HG03521 (cell line): ENCODE results near the gene IRF2.

Experiments
- ATAC-seq: cut with Tn5 transposase; IDR thresholded peaks from one replicate; pipeline ENCODE4 v1.9.1; 2021; ENCODE audit warnings: mild to moderate bottlenecking, moderate library complexity; ENCODE audit not compliant: unreplicated experiment

IRF2 gene

DNA sequence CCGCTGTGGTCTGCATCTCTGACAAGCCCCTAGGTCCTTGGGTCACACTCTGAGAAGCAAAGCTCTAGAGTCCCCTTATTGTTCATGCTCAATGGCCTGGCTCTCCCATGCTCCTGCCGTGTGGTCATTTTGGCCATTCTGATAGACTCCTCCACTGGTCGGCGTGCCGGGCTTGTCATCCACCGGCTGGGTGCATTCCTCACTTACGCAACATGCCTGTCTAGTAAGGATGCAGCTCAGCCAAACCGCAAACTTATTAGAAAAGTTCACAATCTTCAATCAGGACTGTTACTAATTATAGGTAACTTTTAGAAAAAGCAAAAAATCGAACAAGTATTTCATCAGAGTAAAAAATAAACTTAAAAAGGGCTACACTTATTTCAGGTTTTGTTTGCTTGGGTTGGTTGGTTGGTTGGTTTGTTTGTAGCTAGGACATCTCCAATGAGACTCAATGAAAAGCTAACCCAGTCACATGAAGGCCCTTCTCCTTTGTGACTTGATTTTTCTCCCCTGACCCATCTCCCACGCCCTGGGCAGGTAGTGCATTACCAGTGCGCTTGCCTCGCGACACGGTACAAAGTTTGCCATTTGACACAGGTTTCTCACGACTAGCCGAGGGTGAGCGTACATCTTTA, 41.0 kb downstream of the IRF2 start:
- no peak for ATAC-seq

DNA sequence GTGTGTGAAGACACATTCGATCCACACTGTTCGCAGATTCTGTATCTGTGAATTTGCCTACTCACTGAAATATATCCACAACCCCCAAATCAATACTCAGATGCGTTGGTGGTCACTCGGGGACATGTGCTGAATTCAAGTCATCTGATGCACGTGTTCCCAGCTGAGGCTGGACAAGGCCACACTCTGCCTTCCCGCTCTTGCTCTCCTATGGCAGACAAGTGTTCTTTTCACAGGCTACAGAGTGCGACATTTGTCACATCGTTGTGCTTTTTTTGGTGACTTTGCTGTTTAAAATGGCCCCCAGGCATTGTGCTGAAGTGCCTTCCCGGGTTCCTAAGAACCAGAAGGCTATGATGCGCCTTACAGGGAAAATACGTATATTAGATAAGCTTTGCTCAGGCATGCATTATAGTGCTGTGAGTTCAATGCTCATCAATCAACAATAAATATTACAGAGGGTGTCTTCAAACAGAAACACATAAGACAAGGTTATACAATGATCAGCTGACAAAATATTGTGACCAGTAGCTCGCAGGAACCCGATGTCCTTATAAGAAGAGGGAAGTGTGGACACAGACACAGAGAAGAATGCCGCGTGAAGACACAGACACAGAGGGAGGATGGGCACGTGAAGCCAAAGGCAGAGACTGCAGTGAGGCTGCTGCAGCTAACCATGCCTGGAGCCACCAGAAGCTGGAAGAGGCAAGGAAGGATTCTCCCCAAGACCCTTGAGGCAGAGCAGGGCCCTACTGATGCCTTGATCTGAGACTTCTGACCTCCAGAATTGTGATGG, 42.0 kb downstream of the IRF2 start:
- ATAC-seq, result no peak

GRCh38 chr4:184430163-184430562, 44.2 kb downstream of the IRF2 start:
- ATAC-seq, result no peak

GRCh38 chr4:184428787-184429186, 45.6 kb downstream of the IRF2 start:
- no peak for ATAC-seq

GRCh38 chr4:184427687-184428086, 46.7 kb downstream of the IRF2 start:
- ATAC-seq, result no peak

DNA sequence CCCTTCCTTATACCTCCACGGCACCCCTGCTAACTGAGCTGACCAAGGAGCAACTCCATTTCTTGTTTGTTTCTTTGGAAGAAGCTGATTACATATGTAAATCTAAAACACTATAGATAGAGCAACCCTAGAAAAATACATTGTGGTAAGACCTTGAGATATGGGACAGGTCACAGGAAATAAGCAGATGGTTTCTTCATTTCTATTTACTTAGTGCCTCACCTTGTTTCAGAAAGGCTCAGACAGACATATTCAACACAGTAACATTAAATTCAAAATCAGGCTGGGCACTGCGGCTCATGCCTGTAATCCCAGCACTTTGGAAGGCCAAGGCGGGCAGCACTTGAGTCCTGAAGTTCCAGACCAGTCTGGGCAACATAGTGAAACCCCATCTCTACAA, 47.3 kb downstream of the IRF2 start:
- ATAC-seq, result no peak

DNA sequence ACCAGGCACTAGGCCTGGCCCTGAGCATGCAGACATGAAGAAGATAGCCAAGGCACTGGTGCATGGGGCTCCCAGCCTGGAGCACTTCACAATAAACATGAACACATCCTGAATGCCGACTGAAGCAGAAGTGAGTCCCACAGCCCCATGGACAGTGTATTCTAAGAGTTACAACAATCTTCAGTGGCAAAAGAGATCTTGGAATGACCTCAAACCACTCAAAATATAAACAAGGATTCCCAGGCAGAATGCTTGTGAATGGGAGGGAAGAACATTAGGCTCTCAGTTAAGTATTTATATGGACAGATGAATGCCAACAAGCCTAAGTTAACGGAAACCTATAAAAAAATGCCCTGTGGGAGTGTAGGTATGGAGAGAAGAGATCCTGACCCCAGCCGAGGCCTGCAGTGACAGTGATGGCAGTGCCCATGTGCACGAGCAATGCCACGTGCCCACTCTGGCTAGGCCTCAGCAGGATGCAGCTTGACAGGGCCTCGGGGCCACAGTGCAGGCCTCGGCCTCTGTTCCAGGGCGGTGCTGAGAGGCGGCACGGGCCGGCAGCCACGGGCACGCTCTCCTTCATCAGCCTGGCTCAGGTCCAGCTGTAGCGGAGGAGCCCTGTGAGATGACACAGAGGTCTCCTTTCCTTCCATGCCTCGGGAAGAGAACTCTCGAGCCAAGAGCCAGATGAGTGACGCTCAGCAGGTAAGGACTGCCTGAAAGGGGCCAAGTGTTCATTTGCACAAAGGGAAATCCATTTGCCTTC, 49.2 kb downstream of the IRF2 start:
- ATAC-seq, result no peak

DNA sequence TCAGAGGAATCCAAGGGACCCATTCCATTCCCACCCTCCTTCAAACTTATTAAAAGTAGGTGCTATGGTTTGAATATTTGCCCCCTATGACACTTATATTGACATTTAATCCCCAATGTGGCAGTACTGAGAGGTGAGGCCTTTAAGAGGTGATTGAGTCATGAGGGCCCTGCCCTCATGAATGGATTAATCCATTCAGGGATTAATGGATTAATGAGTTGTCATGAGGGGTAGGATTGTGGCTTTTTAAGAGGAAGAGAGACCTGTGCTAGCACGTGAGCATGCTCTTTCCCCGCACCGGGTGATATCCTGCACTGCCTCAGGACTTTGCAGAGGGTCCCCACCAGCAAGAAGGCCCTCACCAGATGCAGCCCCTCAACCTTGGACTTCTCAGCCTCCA, 50.1 kb downstream of the IRF2 start:
- ATAC-seq, result no peak

DNA sequence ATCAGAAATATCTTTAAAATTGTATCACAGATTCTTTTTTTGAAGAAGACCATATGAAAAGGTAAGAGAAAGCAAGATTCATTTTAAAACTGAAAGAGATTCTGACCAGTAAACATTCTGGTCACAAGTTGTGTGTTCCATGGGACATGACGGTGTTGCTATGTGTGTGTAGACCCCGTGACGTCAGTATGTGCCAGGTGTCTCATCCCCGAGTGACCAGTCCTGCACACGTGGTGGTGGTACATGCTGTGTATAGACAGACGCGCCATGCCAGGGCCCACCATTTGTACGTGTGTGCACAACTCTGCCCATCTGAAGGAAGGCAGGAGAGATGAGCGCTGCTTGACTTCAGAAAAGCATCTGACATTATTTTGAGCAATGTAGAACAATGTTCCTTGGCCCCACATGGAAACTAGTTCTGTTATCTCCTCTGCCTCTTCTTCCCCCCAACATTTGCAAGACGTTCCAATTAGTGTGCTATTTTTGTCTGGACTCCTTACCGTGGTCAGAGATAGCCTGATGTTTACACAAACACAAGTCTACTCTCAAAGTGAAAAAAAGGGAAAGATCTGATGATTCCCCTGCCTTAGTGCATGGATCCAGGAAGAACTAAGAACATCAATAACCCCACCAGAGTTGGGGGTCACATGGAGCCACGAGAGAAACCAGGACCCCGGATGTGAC, 51.2 kb downstream of the IRF2 start:
- no peak for ATAC-seq

DNA sequence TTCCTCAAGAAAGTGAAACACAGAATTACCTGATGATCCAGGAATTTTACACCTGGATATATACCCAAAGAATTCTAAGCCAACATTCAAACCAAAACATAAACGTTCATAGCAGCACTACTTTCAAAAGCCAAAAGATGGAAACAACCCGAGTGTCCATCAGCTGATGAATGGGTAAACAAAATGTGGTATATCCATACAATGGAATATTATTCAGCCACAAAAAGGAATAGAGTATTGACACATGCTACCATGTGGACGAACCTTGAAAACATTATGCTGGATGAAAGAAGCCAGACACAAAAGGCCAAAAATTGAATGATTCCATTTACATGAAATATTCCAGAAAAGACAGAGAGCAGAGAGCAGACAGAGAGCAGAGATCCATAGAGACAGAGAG, 52.0 kb downstream of the IRF2 start:
- ATAC-seq, result no peak

GRCh38 chr4:184421533-184422155, 52.7 kb downstream of the IRF2 start:
- ATAC-seq, result no peak

- ATAC-seq, result peak; percentile 42
Observed at GRCh38 chr4:184420881-184421416, 53.4 kb downstream of the IRF2 start.

DNA sequence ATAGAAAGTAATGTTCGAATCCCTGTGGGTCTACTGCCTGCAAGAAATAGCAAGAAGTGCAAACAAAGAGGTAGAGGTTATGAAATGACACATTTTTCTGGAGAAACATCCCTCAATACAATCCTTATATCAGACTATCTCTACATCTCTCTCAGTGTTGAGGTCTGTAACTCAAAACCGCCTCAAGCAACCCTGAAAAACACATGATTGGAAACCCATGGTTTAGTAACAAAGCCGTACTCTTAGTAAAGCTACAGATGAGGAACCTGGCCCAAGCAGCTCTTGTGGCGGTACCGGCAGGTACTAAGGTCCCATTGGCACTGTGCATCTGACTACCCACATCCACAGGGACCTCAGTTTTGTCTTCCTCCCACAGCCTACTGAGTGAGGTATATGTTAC, 53.9 kb downstream of the IRF2 start:
- peak; percentile 1 for ATAC-seq

DNA sequence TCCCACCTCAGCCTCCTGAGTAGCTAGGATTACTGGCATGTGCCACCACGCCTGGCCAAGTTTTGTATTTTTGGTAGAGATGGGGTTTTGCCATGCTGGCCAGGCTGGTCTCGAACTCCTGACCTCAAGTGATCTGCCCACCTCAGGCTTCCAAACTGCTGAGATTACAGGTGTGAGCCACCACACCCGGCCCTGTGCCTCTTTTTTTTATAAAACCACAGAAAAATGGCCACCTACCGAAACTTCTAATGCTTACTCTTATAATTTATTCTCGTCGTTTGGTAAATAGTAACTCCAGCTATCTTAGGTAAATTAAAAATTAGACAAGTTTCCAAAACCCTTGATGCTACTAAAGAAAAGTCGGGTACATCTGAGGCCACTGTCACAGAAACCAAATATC, 54.4 kb downstream of the IRF2 start:
- no peak for ATAC-seq

- peak; percentile 39 for ATAC-seq
Observed at GRCh38 chr4:184417802-184418511, 56.4 kb downstream of the IRF2 start.

GRCh38 chr4:184416913-184417734, 57.2 kb downstream of the IRF2 start:
- ATAC-seq, result no peak

DNA sequence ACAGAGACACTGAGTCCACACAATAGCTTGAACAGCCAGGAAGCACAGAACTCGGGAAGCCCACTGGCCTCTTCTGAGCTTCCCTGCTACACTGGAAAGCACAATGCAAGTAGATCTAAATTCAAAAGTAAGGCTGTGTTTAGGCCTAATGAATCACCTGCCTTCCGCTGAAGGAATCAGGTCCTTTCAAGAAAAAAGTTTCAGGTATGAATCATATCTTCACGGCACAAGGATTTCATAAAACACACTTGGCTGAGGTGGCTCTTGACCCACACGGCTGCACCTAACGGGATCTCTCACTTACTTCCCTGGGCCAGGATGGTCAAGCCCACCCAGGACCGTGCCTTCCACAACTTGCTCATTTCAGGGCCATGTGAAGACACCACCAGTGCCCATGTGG, 59.3 kb downstream of the IRF2 start:
- no peak for ATAC-seq

DNA sequence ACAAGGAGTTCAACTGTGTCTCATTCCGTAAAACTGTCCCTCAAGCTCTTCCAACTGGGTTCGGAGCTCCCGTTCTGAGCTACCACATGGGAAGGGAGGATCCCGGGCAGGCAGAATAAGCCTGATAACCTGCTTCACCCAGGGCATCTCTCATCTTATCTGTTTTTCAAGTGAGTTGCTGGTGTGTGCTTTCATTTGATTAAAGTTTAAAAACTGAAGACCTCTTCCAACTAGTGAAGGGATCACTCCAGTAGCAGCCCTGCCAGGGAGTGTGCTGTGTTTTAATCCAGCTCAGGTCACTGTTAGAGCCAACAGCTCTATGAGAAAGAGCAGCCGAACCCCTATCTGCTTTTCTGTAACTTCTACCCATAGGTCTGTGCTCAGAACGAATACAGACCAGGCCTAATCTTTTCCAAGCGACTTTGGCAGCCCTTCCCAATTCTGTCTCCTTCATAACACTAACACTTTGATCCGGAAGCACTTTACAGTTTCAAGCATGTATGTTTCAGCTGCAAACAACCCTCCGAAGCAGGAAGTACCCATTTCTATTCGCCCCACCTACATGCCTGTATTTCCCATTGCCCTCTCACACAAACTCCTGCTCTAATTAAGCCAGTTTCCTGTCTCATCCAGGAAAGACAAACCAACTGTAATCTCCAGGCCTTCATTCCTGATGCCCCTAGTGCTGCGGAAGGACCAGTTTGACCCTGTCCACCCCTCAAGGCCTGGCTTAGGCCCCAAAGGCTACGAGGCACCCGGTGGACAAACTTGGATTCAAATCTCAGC, 60.9 kb downstream of the IRF2 start:
- ATAC-seq, result no peak
